NCI-H2227 (cell line): ENCODE measurements around the gene PSMF1.
"Not testable (repeated sequence)": the region's sequence is repeated elsewhere in the genome, so short reads cannot be mapped to it uniquely, and the experiment has no call there.

Source experiments
- DNase-seq: peaks from one replicate; lab custom pipeline; 2025; ENCODE audit not compliant: unreplicated experiment; lab: John Stamatoyannopoulos, UW

Gene PSMF1

DNA sequence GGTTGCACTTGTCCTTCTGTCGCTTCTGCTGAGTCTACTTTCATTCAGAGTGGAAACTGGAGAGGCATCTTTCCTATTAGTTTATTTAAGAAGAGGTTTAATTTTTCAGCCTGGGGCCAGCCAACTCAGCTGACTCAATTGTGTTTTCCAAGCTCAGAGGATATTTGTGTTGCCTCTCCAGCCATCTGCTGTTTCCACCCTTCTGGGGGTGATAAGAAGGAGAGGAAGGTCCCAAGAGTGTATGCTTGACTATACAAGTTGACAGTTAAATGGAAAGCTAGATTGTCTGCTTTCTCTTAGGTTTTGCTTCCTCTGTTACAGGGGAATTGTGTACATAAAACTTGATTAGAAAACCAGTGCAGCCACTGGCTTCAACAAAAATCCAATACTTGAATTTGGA lies 3.0 kb downstream of the PSMF1 start:
- no peak for DNase-seq

DNA sequence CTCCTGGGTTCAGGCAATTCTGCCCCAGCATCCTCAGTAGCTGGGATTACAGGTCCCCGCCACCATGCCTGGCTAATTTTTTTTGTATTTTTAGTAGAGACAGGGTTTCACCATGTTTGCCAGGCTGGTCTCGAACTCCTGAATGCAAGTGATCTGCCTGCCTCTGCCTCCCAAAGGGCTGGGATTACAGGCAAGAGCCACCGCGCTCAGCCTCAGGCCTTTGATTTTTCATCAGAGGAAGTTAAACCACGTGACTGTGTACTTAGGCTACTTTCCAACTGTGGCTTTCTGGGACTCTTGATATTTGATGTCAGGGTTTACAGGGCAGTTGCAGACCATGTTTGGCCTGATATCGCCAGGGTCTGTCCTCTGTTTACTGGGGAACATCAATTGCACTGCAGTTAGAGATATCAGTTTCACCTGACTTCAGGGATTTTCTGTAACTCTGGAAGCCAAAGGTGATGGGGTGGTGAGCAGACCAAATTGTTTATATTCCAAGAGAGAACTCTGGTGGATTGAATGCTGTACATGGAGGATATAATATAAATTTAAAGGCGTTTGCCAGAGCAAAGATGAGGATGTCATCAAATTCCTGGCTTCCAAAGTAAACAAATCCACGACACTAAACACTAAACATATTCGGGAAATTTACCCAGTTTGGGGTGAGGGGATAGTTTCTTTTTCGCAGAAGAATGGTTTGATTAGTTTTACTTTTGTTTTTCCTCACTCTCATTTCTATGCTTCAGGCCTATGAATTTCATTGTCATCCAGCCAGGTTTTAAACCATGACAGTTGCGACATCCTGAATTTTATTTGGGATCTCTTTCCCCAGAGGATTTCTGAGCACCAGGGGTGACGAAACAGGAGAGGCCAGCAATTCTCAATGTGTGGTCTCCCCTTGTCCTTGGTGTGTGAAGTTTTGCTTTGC lies 4.2 kb downstream of the PSMF1 start:
- no peak for DNase-seq

DNA sequence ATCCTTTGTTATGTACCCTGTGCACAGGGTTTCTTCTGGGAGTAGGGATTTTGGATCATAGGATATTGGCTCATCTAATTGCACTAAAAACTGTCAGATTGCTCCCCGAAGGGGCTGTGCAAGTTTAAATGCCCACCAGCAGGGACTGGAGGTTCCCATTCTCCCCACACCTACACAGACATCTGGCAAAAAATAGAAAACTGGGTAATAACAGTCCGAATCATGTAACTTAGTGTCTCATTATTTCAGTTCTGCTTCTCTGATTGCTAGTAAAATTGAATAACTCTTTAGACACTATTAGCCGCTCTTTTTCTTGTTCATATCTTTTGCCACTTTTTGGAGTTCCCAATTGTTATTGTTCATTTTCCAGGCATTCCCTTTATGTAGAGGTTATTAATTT lies 5.3 kb downstream of the PSMF1 start:
- DNase-seq: no peak

DNA sequence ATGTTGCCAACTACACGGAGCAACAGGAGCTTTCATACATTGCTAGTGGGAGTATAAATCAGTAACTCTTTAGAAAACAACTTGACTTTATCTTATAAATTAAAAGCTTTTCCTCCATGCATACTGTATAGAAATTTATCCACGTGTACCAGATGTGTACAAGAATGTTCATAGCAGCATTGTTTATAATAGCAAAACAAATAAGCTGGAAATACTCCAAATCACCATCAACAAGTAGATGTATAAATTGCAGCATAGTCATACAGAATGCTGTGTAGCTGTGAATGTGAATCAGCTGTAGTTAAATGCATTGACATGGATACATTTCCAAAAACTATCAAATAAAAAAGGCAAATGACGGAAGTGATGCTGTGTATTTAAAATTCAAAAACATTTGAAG lies 6.0 kb downstream of the PSMF1 start:
- DNase-seq: no peak

DNA sequence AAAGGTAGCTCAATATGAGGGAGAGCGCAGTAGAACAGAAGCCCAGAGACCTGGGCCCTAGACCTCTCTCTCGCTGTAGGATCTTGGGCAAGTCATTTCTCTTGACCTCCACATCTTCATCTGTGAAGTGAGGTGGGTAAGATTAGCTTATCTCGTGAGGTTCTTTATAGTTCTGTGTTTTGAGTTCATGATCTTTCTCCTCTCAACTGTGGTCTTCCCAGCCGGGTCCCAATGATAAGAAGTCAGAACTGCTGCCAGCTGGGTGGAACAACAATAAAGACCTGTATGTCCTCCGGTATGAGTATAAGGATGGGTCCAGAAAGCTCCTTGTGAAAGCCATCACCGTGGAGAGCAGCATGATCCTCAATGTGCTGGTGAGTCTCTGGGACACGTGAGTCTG lies 6.9 kb downstream of the PSMF1 start:
- no peak for DNase-seq

DNA sequence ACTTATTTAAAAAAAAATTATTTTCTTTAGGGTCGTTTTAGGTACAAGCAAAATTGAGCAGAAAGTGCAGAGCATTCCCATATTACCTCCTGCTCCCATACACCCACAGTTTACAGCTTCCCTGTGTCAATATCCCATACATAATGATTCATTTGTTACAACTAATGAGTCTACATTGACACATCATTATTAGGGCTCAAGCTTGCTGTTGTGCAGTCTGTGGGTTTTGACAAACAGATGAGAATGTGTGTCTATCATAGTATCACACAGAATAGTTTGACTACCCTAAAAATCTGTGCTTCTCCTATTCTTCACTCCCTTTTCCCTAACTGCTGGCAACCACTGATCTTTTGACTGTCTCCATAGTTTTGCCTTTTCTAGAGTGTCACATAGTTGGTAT lies 9.4 kb downstream of the PSMF1 start:
- DNase-seq: no peak

DNA sequence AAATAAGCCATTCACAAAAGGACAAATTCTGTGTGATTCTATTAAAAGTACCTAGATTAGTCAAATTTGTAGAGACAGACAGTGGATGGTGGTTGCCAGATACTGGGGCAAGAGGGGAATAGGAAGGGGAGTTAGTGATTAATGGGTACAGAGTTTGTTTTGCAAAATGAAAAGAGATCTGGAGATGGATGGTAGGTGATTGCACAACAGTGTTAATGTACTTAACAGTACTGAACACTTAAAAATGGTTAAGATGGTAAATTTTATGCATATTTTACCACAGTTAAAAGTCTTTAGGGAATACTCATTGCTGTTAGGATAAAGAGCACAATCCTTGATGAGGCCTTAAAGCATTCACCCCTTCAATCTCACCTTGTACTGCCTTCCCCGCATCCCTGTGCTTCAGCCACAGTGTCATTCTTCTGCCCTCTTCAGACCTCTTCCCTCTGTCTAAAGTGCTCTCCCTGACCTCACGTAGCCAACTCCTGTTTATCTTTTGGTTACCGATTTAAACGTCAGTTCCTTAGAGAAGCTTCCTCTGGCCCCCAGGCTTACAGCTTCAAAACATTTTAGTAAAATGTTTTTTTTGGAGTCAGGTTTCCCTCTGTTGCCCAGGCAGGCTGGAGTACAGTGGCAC lies 11.8 kb downstream of the PSMF1 start:
- no peak for DNase-seq

DNA sequence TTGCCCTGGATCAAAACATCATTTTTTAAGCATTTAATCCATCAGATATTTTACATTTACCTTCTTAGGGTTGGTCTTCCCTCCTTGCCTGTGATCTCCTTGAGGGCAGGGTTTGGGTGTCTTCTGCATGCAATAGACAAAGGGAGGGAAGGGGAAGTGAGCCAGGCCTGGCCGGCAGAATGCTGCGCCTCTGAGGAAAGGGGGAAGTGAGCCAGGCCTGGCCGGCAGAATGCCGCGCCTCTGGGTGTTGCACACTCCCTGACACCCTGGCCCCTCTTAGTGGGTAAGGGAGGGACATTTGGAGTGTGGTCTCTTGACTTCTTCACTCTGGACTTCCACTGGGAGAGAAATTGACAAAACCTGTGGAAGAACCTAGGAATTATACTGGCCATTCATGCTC lies 12.4 kb downstream of the PSMF1 start:
- DNase-seq: no peak

DNA sequence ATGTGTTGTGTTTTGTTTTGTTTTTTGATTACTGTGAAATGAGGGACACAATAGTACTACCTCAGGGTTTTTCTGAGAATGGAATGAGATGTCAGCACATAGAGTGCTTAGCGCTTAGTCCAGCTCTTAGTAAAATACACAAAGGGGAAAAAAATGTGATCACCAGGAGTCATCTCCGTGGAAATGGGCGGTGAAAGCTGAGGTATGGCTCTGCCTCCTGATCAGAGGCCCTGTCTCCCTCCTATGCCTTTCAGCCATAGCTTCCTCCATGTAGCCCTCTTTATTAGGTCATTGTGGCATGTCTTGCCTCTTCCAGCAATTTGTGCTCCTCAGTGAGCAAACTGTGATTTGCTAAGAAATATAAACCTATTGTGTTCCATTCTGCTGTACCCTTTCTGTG lies 13.0 kb downstream of the PSMF1 start:
- DNase-seq: no peak

DNA sequence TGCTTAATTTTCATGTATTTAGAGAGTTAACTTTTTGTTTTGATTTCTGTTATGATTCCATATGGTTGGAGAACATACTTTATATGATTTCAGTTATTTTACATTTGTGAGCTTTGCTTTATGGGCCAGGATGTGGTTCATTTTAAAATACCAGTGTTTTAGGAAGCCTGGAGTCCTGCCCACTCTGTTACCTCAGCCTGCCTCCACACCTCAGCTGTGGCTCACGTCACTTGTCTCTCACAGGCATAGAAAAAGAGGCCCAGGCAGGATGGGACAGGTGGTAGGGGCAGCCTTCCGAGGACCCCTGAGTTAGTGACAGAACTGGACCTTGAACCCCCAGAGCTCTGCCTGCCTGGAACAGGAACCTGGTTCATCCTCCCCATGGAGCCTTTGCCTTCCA lies 16.0 kb downstream of the PSMF1 start:
- no peak for DNase-seq

DNA sequence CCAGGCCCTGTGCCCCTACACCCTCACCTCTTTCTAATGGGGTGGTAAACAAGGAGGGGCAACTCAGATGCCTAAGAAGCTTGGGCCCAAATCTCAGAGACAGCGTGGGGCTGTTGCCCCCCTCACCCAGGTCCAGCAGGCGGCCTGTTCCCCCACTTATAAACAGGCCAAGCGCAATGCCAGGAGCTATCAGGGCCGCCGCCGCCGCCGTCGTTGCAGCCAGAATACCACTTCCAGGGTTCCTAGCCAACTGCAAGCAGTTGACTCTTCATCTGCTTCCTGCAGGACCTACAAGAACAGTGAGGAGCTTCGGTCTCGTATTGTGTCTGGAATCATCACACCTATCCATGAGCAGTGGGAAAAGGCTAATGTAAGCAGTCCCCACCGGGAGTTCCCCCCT lies 16.4 kb downstream of the PSMF1 start:
- no peak for DNase-seq

DNA sequence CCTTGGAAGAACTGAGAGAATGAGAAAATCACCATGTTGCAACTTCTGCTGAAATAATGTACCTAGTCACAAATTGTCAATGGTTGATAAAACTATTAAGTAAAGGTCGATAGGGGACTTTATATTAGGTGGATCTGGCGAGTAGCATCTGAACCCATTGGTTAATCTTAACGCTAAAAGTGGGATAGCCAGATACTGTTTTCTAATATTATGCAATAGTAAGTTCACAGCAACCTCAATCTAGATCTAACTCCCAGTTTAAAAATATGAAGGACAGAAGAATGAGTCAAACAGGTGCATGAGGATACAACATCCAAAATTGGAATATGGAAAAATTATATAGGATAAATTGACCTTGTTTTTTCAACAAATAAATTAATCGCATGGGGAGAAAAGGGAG lies 18.8 kb downstream of the PSMF1 start:
- no peak for DNase-seq

DNA sequence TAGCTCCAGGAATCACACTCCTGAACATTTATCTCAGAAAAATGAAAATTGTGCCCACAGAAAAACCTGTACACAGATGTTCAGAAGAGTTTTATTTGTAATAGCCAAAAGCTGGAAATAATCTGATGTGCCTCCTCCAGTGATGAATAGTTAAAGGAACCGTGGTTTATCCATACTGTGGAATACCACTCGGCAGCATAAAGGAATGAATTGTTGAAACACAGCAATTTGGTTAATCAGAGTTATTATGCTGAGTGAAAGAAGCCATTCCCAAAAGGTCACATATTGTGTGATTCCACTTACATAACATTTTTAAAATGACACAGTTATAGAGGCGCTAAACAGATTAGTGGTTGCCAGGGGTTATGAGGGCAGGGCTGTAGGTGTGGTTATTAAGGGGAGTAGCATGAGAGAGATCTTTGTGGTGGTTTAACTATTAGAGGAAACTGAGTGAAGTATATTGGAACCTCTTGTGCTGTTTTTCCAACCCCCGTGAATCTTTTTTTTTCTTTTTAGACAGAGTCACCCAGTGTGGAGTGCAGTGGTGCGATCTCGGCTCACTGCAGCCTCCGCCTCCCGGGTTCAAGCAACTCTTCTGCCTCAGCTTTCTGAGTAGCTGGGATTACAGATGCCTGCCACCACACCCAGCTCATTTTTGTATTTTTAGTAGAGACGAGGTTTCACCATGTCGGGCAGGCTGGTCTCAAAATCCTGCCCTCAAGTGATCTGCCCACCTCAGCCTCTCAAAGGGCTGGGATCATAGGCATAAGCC lies 26.2 kb downstream of the PSMF1 start:
- peak; percentile 53 for DNase-seq

DNA sequence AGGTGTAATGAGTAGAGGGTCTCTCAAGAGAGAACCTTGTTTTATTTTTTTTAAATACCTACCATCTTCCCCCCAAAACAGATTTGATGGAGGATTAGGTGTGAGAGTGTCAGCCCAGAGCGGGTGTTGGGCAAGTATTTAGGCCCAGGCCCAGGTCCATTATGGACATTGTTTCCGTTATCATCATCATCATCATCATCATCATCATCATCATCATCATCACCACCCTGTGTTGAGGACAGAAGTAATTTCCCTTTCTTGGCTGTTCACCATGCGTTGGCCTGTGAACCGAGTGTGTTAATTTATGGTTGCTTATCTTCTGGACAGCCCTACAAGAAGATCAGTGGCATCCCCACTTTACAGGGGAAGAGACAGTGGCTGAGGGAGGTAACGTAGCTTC lies 28.6 kb downstream of the PSMF1 start:
- no peak for DNase-seq

DNA sequence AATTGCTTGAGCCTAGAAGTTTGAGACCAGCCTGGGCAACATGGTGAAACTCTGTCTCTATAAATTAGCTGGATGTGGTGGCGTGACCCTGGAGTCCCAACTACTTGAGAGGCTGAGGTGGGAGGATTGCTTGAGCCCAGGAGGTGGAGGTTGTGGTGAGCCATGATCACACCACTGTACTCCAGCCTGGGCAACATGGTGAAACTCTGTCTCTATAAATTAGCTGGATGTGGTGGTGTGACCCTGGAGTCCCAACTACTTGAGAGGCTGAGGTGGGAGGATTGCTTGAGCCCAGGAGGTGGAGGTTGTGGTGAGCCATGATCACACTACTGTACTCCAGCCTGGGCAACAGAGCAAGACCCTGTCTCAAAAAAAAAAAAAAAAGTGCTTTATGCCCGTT lies 31.4 kb downstream of the PSMF1 start:
- DNase-seq: not testable (repeated sequence)

DNA sequence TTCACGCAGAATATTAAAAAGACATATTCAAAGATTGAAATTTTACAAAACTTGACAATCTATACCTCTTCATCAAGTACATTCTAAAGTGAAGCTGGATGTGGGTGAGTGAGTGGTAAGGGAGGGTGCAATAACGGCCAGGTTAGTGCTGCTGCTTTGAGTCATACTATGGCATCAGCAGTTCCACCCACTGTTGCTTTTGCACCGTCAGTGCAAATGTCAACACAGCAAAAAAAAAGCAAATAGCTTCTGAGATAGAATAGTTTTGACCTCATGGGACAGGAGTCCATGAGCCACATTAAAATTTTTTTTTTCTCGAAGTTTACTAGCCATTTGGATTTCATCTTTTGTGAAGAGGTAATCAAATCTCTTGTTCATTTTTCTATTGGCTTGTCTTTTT lies 31.8 kb downstream of the PSMF1 start:
- no peak for DNase-seq

DNA sequence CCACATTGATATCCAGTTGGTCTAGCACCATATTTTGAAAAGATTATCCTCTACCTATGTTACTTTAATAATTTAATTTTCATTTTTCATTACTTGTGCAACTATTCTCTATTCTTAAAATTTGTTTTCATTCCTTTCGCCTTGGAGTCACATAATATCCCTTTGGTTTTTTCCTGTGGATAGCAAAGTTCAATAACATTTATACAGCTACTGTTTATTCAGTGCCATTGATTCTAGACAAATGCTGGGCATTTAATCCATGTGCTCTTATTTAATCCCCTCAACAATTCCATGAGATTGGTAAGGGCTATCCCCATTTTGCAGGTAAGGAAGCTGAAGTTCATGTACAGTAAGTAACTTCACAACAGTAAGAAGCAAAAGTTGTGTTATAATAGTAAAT lies 32.6 kb downstream of the PSMF1 start:
- no peak for DNase-seq

DNA sequence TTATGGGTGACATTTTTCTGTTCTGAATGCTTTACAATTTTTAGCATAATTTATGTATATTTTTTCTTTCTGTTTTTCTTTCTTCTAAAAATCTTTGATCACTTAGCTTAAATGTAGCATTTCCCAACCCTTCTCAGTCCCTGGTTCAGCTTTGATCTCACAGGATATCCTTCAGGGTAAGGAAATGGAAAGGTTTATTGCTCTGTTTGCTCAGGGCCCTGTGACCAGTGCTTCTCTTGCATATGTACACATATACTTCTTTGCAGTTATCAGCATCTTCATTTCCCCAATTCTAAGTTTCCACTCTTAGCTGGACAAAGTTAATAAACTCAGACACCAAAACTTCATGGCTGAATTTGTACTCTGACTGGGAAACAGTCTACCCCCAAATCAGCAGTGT lies 35.8 kb downstream of the PSMF1 start:
- no peak for DNase-seq

DNA sequence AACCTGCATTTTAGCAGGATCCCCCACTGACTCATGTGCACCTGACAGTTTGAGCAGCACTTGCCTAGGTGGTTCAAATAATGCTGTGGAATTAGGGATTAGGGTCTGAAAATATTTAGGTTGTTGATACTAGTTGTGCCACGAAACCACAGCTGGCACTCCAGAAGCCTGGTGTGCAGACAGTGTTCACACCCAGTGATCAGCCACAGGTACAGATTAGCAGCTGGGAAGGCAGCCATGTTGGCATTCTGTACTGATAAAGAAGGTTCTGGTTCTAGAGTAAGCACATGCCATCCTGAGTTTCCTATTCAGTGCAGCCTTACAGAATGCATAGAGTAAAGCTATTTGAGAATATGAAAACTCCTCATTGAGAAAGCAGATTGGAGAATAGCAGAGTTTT lies 36.3 kb downstream of the PSMF1 start:
- DNase-seq: no peak

DNA sequence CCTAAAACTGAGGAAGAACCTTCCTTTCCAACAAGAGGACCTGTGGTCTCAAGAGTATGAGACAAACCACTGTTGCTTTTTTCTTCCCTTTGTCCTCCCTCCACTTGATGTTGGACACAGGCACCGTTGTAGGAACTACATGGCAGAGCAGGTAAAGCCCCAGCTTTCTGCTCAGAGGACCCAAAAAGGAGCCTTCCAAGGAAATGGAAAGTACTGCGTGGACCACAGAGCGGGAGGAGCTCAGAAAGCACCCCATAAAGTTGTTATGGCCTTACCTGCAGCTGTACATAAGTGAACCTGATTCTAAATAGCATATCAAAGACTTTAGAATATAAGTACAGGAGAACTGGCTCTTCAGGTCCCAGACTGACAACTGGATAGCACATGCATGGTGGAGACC lies 36.9 kb downstream of the PSMF1 start:
- DNase-seq: no peak

DNA sequence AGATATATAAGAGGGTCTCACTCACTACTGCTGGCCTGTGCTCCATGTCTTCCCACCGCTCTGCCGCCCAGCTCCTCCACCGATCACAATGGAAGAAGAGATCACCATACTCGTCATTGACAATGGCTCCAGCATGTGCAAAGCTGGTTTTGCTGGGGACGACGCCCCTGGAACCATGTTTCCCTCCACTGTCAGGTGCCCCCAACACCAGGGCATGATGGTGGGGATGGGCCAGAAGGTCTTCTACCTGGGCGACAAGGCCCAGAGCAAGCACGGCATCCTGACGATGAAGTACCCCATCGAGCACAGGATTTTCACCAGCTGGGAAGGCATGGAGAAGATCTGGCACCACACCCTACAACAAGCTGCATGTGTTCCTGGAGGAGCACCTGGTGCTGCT lies 42.1 kb downstream of the PSMF1 start:
- DNase-seq: no peak

DNA sequence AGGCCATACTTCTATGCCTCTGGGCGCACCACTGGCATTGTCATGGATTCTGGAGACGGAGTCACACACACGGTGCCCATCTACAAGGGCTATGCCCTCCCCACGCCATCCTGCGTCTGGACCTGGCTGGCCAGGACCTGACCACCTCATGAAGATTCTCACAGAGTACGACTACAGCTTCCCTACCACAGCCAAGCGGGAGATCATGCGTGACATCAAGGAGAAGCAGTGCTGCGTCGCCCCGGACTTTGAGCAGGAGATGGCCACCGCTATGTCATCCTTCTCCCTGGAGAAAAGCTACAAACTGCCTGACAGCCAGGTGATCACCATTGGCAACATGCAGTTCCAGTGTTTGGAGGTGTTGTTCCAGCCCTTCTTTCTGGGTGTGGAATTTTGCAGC lies 42.6 kb downstream of the PSMF1 start:
- DNase-seq: no peak
